ENCODE results near the gene ZMYM4.

ZMYM4 gene

GRCh38 chr1:35408925-35409324 is 140.4 kb downstream of the ZMYM4 start:
- DNase-seq, result no peak

- no peak for DNase-seq
These were observed 157.6 kb downstream of the ZMYM4 start for GRCh38 chr1:35426097-35426586.

GRCh38 chr1:35428360-35428759 is 159.9 kb downstream of the ZMYM4 start:
- DNase-seq, result no peak

- DNase-seq, result no peak
These were observed 162.3 kb downstream of the ZMYM4 start for GRCh38 chr1:35430762-35431161.

GRCh38 chr1:35431173-35431599 is 162.7 kb downstream of the ZMYM4 start:
- no peak for DNase-seq

GRCh38 chr1:35432231-35432630 is 163.7 kb downstream of the ZMYM4 start:
- no peak for DNase-seq

- no peak for DNase-seq
These were observed 165.2 kb downstream of the ZMYM4 start for GRCh38 chr1:35433714-35434113.

GRCh38 chr1:35434703-35435102 is 166.2 kb downstream of the ZMYM4 start:
- DNase-seq, result no peak

GRCh38 chr1:35436078-35436477 is 167.6 kb downstream of the ZMYM4 start:
- no peak for DNase-seq

- DNase-seq, result no peak
These were observed 168.7 kb downstream of the ZMYM4 start for GRCh38 chr1:35437200-35437599.

GRCh38 chr1:35439626-35440025 is 171.1 kb downstream of the ZMYM4 start:
- DNase-seq, result no peak

GRCh38 chr1:35441926-35442579 is 173.5 kb downstream of the ZMYM4 start:
- no peak for DNase-seq

GRCh38 chr1:35442734-35443133 is 174.2 kb downstream of the ZMYM4 start:
- DNase-seq, result no peak

GRCh38 chr1:35443768-35444518 is 175.4 kb downstream of the ZMYM4 start:
- no peak for DNase-seq

- no peak for DNase-seq
These were observed 175.9 kb downstream of the ZMYM4 start for GRCh38 chr1:35444519-35444774.

- DNase-seq, result no peak
These were observed 178.8 kb downstream of the ZMYM4 start for GRCh38 chr1:35447278-35447677.

GRCh38 chr1:35448344-35448801 is 179.9 kb downstream of the ZMYM4 start:
- no peak for DNase-seq

GRCh38 chr1:35449334-35450008 is 181.0 kb downstream of the ZMYM4 start:
- no peak for DNase-seq

- DNase-seq, result peak; percentile 39 to 49
These were observed 182.6 kb downstream of the ZMYM4 start for GRCh38 chr1:35451125-35451528.

- no peak for DNase-seq
These were observed 183.7 kb downstream of the ZMYM4 start for GRCh38 chr1:35452106-35452774.

- DNase-seq, result no peak
These were observed 184.5 kb downstream of the ZMYM4 start for GRCh38 chr1:35453031-35453430.

- DNase-seq, result no peak
These were observed 185.7 kb downstream of the ZMYM4 start for GRCh38 chr1:35454176-35454575.

- no peak for DNase-seq
These were observed 186.1 kb downstream of the ZMYM4 start for GRCh38 chr1:35454616-35455015.
